Mesenteric fat pad (tissue), 1 donor: ENCODE measurements around the gene SLC48A1. TPM values are rescaled to one million over a fixed set of nuclear protein-coding genes. Genes with fewer than 3 reads are reported as not detected.
A peak's percentile ranks its signal among the peaks of the same experiment; 100 is the strongest.

Experiments
- DNase-seq: peaks from one replicate; pipeline ENCODE4 v3.0.0-alpha.2; 2020; ENCODE audit warnings: low spot score
- total RNA-seq: library from RNA; stranded (reverse); fragmentation: NEBNext Ultra II Directional; extraction: Animal tissue kit (Norgen Biotek cat#: 25700); gene quantifications from one replicate; pipeline ENCODE4 v1.2.1, GENCODE V29; 2021
- donor health status: DM: yes; HTN: yes; CAD: no.

Gene SLC48A1
- total RNA-seq, 1 donor from 2014 or later = 40.3 TPM

DNA sequence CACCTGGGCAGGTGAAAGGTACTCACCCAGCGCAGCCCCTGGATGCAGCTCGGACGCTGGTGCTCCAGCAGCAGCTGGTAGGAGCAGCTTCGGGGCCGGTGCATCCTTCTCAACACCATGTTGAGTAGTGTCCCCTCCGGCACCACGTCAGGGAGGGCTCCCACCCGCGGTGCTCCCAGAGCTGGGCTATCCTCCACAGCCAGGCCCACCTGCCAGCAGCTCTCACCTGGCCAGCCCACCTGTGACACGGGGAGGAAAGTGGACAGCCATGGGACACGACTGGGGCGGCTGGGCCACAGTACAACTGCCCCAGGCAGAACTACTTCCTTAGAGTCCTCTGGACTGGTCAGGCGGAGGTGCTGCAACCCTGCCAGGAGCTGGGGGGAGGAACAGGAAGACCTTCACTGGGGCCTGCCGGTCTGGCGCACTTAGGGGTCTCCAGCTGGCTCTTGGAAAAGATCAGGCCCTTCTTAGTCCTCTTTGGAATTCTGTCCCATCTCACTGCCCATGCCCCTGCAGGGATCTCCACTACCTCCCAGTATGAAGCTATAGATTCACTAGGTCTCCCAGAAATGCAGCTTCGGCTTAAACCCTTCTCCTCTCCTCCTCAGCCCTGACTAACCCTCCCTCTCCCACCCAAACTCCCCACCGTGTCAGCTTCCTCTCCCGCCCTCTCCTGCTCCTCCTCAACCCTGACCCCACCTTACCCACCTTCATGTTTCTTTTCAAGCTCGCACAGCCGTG lies 15.0 kb upstream of the SLC48A1 start:
- no peak for DNase-seq

DNA sequence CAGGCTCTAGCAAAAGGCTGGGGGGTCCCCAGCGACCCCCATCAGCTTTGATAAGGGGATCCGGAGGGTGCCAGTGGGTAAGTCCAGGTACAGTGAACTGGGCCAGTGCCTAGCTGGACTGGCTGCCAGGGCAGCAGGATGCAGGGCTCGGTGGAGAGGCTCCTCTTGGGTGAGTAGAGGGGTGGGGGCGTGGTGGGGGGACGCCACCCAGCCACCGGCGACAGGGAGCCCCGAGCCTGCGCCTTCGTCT lies 14.5 kb upstream of the SLC48A1 start:
- no peak for DNase-seq

DNA sequence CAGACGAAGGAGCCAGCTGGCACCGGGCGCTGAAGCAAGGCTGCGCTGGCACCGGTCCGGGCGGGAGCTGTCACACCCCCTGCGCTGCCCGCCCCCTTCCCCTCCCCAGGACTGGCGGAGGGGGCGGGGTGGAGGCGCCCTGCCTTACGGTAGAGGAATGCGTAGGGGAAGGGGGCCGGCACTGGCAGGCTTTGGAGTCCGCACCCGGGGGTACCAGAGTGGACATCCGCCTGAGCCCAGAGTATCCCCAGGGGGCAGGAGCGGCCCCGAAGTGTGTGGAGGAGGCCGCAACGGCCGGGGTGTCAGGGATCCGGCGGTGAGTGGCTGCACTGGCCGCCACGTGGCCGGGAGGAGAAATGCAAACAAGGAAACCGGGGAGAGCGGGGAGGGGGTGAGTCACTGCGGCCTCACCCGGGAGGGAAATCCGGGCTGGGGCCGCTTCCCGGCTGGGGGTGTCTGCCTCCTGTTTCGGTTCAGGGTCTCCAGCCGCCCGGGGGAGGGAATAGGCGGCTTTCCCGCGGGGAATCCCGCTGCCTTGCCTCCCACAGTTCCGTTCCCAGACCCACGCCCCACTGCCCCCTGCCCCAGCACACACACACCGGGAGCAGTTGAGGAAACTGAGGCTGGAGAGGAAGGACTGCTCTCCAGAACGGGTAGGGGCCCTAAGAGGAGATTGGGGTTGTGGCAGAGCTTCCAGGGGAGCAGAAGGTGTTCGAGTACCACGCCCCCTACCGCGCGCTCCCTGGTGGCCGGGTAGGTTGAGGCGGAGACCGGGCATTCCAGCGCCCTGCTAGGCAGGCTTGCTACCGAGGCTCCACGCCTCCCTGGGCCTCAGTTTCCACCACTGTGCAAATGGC lies 14.0 kb upstream of the SLC48A1 start, which contains the start of gene RAPGEF3:
Gene RAPGEF3, minus strand, starts transcription at position 47 of the 857 bp plus-strand sequence. CDS start 324 bp downstream, outside the sequence.
- DNase-seq = peak; percentile 95

DNA sequence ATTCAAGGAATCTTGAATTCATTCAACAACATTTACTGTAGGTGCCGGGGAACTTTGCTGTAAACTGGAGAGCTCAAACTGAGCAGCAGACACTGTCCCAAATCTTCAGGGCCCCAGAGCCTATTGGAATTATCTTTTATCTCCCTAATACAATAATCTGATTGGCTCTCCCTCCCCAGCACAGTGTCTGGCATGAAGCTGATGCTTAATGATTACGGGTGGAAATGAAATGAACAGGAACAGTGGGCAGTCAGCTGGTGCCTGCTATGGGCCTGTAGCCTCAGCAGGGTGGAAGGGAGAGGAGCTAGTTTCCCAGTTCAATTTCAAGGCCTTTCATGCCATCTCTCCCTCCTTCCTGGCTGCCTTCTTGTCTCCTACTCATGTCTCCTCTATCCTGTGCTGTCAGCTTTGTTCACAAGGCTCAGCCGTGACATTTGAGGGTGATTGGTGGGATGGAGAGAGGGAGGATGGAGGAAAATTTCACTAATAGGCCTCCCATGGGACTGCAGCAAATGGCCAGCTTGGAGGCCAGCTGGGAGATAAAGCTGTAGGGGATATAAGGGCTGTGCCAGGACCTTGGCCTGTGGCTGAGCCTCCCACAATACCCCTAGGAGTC lies 10.1 kb upstream of the SLC48A1 start:
- no peak for DNase-seq

DNA sequence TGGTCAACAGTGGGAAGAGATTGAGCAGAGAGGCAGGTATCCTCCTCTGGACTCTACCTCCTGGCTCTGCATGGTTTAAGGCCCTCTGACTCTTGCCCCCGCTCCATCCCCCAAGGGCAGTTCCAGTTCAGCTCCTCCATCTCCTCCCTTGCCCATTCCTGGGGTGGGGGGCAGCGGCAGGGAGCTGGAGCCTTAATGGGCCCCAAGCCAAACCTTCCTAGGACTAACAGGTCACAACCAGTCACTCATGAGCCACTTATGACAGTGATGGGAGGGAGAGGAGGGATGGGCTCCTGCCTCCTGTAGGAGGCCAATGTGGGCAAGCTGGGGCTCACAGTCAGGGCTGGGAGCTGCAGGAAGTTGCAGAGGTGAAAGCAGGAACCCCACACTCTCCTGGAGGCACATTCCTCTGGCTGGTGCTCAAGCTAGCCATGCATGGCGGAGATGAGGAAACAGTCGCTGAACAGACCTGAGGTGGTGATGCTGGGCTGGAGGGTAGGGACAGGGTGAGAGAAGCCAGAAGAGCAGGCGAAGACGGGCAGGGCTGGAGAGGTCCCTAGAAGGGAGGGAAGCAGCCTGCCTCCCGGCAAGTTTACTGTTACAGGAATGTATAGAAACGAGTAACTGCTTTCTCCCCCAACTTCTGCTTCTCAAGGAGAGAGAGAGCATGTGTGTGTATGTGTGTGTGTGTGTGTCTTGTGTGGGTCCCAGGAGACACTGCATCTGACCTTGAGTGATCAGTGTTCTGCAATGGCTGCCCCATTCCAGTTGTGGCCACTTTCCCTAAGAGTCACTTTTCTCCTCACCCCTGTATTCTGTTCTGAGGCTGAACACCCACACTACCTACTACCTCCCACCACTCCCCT lies 9.3 kb upstream of the SLC48A1 start:
- no peak for DNase-seq

DNA sequence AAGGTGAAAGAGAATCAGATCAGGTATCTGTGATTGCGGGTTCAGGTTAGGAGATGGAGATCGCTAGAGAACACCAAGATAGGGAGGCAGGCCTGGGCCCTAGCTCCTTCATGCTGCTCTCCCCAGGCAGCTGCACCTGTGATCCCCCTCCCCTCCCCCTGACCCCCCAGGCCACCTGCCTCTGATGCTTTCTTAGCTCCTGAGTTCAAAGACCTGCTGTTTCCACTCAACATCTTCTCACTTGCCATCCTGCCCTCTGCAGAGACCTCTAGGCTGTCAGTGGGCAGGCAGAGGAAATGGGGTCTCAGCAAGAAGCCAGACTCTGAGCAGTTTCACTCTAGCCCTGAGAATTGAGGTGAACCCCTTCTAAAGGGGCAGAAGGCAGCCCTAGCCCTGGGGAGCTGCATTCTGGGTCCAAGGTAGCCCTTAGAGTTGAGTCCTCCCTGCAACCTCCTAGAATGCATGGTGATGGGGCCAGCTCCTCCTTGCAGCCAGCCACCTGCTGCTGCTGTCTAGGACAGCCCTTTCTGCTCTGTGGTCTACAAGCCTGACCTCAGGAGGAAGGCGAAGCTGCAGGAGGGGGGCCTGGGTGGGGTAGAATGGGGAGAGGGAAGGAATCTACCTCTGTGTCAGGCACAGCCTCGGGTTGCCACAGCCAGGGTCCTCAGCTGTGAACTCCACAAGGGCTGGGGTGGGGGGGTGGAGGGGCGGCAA lies 6.4 kb upstream of the SLC48A1 start:
- DNase-seq = no peak

DNA sequence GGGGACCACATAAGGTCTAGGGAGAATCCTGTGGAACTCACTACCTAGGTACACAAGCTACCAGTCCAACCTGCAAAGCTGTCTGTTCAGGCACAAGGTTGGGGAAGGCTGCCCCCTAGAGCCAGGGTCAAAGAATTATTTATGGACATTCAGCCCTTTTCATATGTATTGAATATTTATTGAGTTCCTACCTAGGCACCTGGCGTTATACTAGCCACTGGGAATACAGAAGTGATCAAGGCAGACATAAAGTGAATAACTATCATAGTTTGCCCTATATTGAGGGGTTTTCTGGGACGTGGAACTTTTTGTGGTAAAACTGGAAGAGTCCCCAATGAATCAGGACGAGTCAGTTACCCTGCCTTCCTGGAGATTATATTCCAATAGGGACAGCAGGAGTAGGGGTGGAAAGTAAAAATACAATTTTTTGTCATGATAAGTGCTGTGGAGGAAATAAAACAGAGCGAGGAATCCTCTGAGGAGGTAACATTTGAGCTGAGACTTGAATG lies 5.8 kb upstream of the SLC48A1 start:
- no peak for DNase-seq

DNA sequence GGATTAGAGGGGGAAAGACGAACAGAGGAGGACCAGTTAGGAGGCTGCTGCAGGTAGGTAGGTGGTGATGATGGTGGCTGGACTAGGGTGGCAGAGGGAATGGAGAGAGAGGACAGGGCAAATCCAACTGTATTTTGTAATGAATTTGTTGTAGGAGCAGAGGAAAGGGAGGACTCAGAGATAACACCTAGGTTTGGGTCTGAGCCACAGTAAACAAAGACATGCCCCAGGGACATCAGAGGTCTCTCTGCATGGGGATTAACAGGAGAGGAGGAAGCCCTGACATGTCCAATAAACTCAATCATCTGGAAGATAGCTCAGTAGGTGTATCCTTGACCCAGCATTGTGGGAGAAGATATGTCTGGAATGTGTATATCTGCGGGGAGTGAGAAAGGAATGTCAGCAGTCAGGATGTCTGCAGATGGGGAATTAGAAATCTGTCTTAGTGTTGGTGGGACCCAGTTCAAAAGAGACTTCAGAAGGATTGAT lies 4.7 kb upstream of the SLC48A1 start:
- no peak for DNase-seq

DNA sequence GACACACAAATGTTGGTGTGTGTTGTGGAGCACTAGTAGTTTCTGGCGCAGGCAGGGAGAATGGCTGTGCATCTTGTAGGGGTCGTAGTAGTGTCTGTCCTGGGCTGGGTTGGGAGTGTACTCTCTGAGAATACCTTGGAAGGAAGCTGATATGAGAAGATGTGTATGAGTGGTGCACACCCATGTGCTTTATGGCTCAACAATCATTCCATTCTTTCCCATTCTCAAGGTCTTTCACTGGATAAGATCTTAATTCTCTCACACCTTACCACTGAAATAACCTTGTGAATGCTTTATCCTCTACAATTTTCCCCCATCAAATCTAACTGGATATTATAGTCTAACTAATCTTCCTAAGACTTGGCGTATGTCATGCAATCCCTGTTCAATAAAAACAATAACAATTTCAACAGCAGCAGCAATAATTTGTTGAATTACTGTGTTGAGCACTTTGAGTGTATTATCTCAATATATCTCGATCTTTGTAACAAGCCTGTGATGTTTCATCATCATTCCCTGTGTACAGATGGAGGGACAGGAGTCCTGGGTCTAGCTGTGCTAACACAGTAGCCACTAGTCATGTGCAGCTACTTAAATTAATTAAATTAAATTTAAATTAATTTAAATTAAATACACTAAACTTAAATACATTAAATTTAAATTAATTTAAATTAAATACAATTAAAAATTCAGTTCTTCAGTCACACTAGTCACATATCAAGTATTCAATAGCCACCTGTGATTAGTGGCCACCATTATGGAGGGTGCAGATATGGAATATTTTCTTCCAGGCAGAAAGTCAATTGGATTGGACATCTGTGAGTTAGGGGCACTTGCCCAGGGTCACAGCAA lies 3.6 kb upstream of the SLC48A1 start:
- no peak for DNase-seq

DNA sequence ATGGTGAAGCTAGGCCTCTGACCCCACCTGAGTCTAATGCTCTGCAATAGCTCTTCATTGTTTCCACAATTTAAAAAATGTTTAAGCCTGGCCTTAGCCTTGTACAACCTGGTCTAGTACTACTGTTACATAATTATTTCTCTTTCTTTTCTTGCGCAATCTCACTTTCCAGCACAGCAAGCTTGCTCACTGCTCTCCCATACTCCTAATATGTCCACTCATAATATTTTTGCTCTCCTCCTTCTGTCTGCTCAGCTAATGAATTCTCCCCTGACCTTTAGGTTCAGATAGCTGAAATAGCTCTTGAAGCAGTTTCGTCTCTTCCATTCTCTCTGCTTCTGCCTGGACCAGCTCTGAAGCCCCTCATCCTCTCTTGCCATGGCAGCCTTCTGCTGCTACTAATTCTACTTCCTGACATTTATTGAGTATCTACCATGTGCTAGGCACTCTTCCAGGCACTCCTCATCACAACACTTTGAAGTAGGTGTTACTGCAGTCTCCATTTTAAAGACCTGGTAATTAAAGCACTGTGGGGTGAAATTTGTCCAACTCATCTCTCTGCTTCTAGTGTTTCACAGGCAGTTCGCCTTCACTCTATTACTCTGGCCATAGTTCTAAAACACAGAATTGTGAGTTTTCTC lies 2.8 kb upstream of the SLC48A1 start:
- DNase-seq = no peak

DNA sequence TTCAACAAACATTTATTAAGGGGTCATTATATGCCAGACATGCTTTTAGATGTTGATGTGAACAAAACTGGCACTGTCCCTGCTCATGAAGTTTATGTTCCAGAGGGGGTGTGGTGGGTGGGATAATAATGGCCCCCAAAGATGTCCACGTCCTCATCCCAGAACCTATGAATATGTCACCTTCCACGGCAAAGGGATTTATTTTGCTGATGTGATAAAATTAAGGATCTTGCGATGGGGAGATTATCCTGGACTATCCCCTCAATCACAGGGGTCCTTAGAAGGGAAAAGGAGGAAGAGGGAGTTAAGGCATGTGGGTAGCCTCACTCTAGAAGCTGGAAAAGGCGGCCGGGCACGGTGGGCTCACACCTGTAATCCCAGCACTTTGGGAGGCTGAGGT lies 1.7 kb upstream of the SLC48A1 start:
- no peak for DNase-seq

DNA sequence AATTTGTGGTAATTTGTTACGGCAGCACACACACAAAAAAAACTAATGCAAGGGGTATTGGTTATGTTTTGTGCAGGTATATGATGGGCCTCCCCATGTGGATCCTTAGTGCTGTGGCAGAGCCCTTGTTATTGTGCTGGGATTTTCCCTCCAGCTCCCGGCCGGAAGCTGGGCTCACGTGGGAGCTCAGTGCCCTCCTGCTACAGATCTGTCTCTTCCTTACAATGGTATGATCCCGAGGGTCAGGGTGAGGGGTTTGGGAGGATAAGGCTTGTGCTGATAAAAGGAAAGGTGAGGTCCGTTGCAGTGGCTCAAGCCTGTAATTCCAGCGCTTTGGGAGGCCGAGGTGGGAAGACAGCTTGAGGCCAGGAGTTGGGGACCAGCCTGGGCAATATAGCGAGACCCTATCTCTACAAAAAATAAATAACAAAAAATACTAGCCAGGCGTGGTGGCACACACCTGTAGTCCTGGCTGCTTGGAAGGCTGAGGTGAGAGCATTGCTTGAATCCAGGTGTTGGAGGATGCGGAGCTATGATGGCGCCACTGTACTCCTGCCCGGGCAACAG lies 861 bp upstream of the SLC48A1 start:
- DNase-seq = no peak

DNA sequence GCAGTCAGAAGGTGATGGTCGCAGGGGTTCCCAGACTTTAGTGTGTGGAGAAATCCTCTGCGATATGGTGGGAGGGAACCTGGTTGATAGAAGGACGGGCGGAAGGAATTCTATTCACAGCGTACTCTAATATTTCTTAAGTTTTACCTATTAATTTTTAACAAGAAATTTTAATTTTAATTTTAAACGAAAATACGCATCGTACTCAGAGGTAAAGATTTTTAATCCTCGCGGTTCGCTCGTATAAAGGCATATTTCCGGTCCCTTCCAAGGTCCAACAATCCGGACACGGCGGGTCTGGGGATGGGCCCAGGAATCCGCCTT lies 338 bp upstream of the SLC48A1 start:
- DNase-seq = no peak

DNA sequence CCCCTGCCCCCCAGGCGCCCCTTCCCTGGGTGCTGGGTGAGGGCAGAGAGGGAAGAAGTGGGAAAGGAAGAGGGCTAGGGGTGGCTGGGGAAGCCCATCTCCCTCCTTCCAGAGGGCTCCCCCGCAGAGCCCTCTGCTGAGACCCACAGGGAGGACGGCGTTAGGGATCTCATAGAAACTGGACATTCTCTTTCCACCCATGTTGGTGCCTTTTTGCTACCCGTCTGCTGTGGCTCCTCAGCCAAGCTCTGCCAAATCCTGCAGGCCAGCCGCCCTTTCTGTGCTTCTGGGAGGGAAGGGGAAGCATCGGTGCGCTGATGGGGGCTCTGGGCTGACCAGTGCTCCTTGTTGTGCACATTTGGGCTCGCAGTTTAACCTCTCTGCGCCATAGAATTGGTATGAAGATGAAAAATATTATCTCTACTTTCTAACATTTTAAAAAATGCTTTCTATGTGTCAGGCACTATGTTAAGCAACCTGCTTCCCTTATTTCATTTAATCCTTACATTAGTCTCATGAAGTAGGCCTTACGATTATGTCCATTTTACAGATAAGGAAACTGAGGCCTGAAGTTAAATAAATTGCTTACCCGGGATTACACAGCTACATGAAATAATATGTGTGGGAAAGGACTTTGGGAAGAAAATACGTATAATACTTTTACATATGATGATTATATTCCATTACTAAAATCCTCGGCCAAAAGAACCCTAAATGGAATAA lies 981 bp downstream of the SLC48A1 start:
- DNase-seq = no peak

DNA sequence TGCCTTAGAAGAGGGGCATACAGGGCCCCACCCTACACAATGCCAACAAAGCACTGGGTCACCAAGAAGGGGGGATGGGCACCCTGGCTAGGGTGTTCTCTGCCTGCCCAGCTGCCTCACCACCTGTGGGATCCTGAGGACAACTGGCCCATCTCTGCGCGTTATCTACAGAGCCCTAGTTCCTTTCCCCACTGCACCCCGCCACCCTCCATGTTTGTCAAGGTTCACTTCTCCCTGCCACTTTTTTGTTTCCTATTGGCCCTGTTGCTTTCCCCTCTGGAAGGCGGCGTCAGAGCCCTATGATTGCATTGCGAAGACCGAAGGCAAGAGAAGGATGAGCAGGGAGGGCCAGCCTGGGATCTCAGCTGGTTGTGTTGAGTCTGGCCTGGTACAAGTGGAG lies 1.6 kb downstream of the SLC48A1 start:
- no peak for DNase-seq

DNA sequence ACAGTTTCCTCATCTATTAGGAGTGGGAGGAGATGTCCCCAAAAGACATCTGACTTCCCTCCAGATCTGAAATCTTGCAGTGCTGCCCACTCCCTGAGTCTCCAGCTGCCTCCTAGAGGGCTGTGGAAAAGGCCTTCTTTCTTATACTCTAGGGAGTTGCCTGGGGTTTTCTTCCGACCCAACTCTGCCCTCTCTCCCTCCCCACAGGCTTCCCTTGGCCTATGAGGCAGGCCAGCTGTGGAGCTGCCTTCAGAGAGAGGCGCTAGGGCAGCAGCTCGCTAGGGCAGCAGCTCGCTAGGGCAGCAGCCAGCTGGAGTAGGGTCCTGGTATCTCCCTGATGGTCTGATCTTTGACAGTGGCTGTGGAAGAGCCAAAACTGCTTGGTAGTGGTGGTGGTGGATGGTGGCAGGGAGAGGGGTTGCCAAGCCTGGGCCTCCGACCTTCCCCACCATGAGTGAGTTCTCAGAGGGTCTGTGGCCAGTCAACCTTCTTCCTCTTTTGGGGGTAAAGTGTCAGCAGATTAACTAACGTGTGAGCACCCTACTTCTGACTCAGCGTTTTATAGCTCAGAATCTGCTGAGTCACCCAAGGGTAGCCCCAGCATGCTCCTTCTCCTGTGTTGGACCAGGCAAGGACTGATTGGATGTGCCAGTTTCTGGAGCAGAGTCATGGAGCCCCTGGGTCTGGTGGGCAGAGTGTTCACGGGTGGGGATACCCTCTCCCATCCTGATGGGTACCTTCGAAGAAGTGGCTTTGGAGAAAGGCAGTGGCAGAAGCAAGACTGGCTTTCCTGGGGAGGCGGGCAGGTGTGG lies 2.3 kb downstream of the SLC48A1 start:
- no peak for DNase-seq

DNA sequence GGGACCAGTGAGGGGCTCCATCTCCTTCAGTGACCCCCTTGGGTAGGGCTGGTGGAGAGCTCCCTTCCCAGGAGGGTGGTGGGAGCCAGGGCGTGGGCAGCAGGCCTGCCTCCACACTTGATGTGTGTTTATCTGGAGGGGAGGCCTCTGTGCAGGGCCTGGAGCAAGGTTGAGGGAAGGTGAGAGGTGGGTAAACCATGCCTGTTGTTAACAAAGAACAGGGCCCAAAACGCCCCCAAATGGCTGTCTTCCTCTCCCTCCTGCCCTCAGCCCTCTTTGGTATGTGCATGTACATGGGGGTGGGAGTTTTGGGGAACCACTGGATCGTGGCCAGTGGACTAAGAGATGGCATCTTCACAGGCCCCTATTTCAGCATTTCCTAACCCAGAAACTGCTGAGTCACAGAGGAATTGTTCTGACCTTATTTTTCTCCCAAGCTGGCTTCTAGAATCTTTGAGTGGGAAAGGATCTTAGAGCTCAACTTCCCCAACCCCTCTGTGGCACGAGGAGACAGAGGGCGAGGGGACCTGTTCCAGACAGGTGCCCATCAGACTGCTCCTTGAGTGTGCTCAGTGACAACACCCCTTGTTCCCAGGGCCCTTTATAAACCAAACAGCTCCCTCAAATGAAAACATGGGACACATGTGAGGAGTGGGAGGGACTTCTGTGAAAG lies 3.6 kb downstream of the SLC48A1 start:
- DNase-seq = no peak
